IMR-90 (cell line): ENCODE measurements around the gene MBIP. TPM values are rescaled to one million over a fixed set of nuclear protein-coding genes. Genes with fewer than 3 reads are reported as not detected.

Source experiments
- ATAC-seq: fragments of 200-7000 bp; cut with Tn5 transposase; 2 replicates; pipeline ENCODE4 v1.9.1; 2020; ENCODE audit warnings: low read depth, mild to moderate bottlenecking, moderate library complexity
- BruUV-seq: library from RNA; stranded (reverse); fragments of 400-500 nt; replicated peaks from 2 replicates; lab custom pipeline; 2021; lab: Mats Ljungman, UMichigan
- CTCF ChIA-PET: fragments of 300-600 bp; formaldehyde crosslinking; extraction: SDS; loops from one replicate; lab custom pipeline; 2021; ENCODE audit warnings: antibody characterized with exemption; lab: Yijun Ruan, JAX
- POLR2A ChIA-PET: fragments of 300-600 bp; sonication (Branson Sonifier 250); formaldehyde crosslinking; loops from one replicate; lab custom pipeline; 2022; ENCODE audit warnings: antibody characterized with exemption; ENCODE audit not compliant: unreplicated experiment; lab: Charles Lee
- DNase-seq: peaks from one replicate; pipeline ENCODE4 v3.0.0; 2013
- H2AFZ ChIP-seq: replicated peaks from 2 replicates; pipeline ENCODE3; 2013; ENCODE audit warnings: low read length, mild to moderate bottlenecking; ENCODE audit not compliant: poor library complexity
- H2AK5ac ChIP-seq: 2 replicates; pipeline ENCODE4 v1.6.1; 2013; ENCODE audit warnings: low read depth, low read length, inconsistent platforms
- H2AK9ac ChIP-seq: replicated peaks from 2 replicates; pipeline ENCODE3; 2013; ENCODE audit warnings: mild to moderate bottlenecking, low read depth, low read length, moderate library complexity; ENCODE audit not compliant: poor library complexity
- H2BK120ac ChIP-seq: 2 replicates; pipeline ENCODE4 v1.6.1; 2013; ENCODE audit warnings: low read depth, low read length, inconsistent platforms
- H2BK15ac ChIP-seq: 3 replicates; pipeline ENCODE4 v1.6.1; 2013; ENCODE audit warnings: low read depth, low read length, inconsistent platforms
- H2BK20ac ChIP-seq: 2 replicates; pipeline ENCODE4 v1.6.1; 2013; ENCODE audit warnings: low read depth, mild to moderate bottlenecking, inconsistent platforms, low read length, moderate library complexity
- H2BK5ac ChIP-seq: 2 replicates; pipeline ENCODE4 v1.6.1; 2013; ENCODE audit warnings: mild to moderate bottlenecking, low read depth, low read length, inconsistent platforms; ENCODE audit not compliant: poor library complexity, severe bottlenecking
- H3K14ac ChIP-seq: replicated peaks from 2 replicates; pipeline ENCODE4 v1.6.1; 2013; ENCODE audit warnings: low read depth, low read length, inconsistent platforms
- H3K18ac ChIP-seq: 2 replicates; pipeline ENCODE4 v1.6.1; 2013; ENCODE audit warnings: low read depth, low read length, control low read depth
- H3K23ac ChIP-seq: 2 replicates; pipeline ENCODE4 v1.6.1; 2013; ENCODE audit warnings: low read depth, low read length, inconsistent platforms
- H3K27ac ChIP-seq: 2 replicates; pipeline ENCODE4 v1.5.1; 2013; ENCODE audit warnings: mild to moderate bottlenecking, control low read depth, low read length; ENCODE audit not compliant: insufficient read depth
- H3K27me3 ChIP-seq: 2 replicates; pipeline ENCODE4 v1.6.1; 2013; ENCODE audit warnings: low read length; ENCODE audit not compliant: control insufficient read depth, insufficient read depth
- H3K36me3 ChIP-seq: 2 replicates; pipeline ENCODE4 v1.6.1; 2013; ENCODE audit warnings: low read length, mixed read lengths; ENCODE audit not compliant: control insufficient read depth, insufficient read depth
- H3K4ac ChIP-seq: 2 replicates; pipeline ENCODE4 v1.6.1; 2013; ENCODE audit warnings: low read depth, low read length, inconsistent platforms
- H3K4me1 ChIP-seq: 2 replicates; pipeline ENCODE4 v1.6.1; 2013; ENCODE audit warnings: low read length, mixed read lengths; ENCODE audit not compliant: control insufficient read depth, insufficient read depth
- H3K4me2 ChIP-seq: 2 replicates; pipeline ENCODE4 v1.6.1; 2013; ENCODE audit warnings: low read depth, mild to moderate bottlenecking, control low read depth, low read length, moderate library complexity
- H3K4me3 ChIP-seq: 2 replicates; pipeline ENCODE4 v1.5.1; 2013; ENCODE audit warnings: low read depth, mild to moderate bottlenecking, control low read depth, low read length, moderate library complexity; ENCODE audit not compliant: insufficient read depth
- H3K56ac ChIP-seq: 2 replicates; pipeline ENCODE4 v1.6.1; 2013; ENCODE audit warnings: low read length, inconsistent platforms; ENCODE audit not compliant: insufficient read depth; ENCODE audit errors: extremely low read depth
- H3K79me1 ChIP-seq, 2 experiments: 2 replicates each; pipeline ENCODE4 v1.6.1; 2013; ENCODE audit warnings: low read length in 2 of 2, inconsistent platforms in 1 of 2, low read depth in 1 of 2
- H3K9ac ChIP-seq: 2 replicates; pipeline ENCODE4 v1.6.1; 2013; ENCODE audit warnings: low read depth, low read length, control low read depth
- H3K9me1 ChIP-seq: 2 replicates; pipeline ENCODE4 v1.6.1; 2013; ENCODE audit warnings: low read length, inconsistent platforms; ENCODE audit not compliant: insufficient read depth
- H3K9me3 ChIP-seq: 2 replicates; pipeline ENCODE4 v1.6.1; 2013; ENCODE audit warnings: low read length; ENCODE audit not compliant: control insufficient read depth, insufficient read depth
- H4K20me1 ChIP-seq: 2 replicates; pipeline ENCODE4 v1.6.1; 2013; ENCODE audit warnings: low read length, inconsistent platforms; ENCODE audit not compliant: insufficient read depth
- H4K5ac ChIP-seq: 2 replicates; pipeline ENCODE4 v1.6.1; 2013; ENCODE audit warnings: mild to moderate bottlenecking, low read depth, low read length, control low read depth
- H4K8ac ChIP-seq, 2 experiments: 2 replicates each; pipeline ENCODE4 v1.6.1; 2013; ENCODE audit warnings: low read depth in 2 of 2, low read length in 2 of 2, control low read depth in 1 of 2, inconsistent platforms in 1 of 2
- H4K91ac ChIP-seq: 2 replicates; pipeline ENCODE4 v1.6.1; 2013; ENCODE audit warnings: low read depth, low read length, inconsistent platforms; ENCODE audit not compliant: insufficient read depth
- BHLHE40 ChIP-seq: fragments of 150-350 bp; IDR thresholded peaks from 2 replicates; pipeline ENCODE4 v1.6.1; 2016; ENCODE audit warnings: mild to moderate bottlenecking, low read depth, low read length
- CEBPB ChIP-seq: IDR thresholded peaks from 2 replicates; pipeline ENCODE4 v1.6.1; 2012; ENCODE audit warnings: low read depth, low read length, improper control_type of control experiment
- CHD1 ChIP-seq: IDR thresholded peaks from 2 replicates; pipeline ENCODE4 v1.6.1; 2012; ENCODE audit warnings: low read depth, low read length, improper control_type of control experiment
- FOS ChIP-seq: fragments of 150-350 bp; IDR thresholded peaks from 2 replicates; pipeline ENCODE4 v1.6.1; 2016; ENCODE audit warnings: low read depth, low read length
- MAFK ChIP-seq: IDR thresholded peaks from 2 replicates; pipeline ENCODE4 v1.6.1; 2012; ENCODE audit warnings: low read depth, low read length, improper control_type of control experiment
- MAZ ChIP-seq: IDR thresholded peaks from 2 replicates; pipeline ENCODE4 v1.6.1; 2012; ENCODE audit warnings: low read depth, mild to moderate bottlenecking, low read length, improper control_type of control experiment, moderate library complexity, borderline replicate concordance
- MXI1 ChIP-seq: IDR thresholded peaks from 2 replicates; pipeline ENCODE4 v1.6.1; 2012; ENCODE audit warnings: low read depth, mild to moderate bottlenecking, low read length, moderate library complexity, borderline replicate concordance
- NFE2L2 ChIP-seq: fragments of 150-350 bp; IDR thresholded peaks from 2 replicates; pipeline ENCODE4 v1.6.1; 2016; ENCODE audit warnings: low read depth, mild to moderate bottlenecking, low read length
- POLR2A ChIP-seq: IDR thresholded peaks from 2 replicates; pipeline ENCODE4 v1.6.1; 2012; ENCODE audit warnings: mild to moderate bottlenecking, low read depth, low read length
- RAD21 ChIP-seq: IDR thresholded peaks from 2 replicates; pipeline ENCODE4 v1.6.1; 2012; ENCODE audit warnings: low read length, improper control_type of control experiment
- RCOR1 ChIP-seq: IDR thresholded peaks from 2 replicates; pipeline ENCODE4 v1.6.1; 2012; ENCODE audit warnings: mild to moderate bottlenecking, low read length, improper control_type of control experiment; ENCODE audit not compliant: insufficient replicate concordance
- RFX5 ChIP-seq: IDR thresholded peaks from 2 replicates; pipeline ENCODE4 v1.8.0; 2012; ENCODE audit warnings: low read depth, mild to moderate bottlenecking, low read length, moderate library complexity
- SMC3 ChIP-seq: fragments of 150-350 bp; IDR thresholded peaks from 2 replicates; pipeline ENCODE4 v1.6.1; 2016; ENCODE audit warnings: low read depth, mild to moderate bottlenecking, antibody characterized with exemption, low read length, moderate library complexity
- WGBS, 2 experiments: methylation state at CpG; one replicate each; pipeline versions ENCODE4 v1.1.5 to v1.1.7; 2013; ENCODE audit warnings: missing lambda C conversion rate in 2 of 2; ENCODE audit not compliant: insufficient read length in 1 of 2; ENCODE audit errors: extremely low coverage in 2 of 2; 5-methylcytosine and 5-hydroxymethylcytosine counted together
- dilution Hi-C: fragments of 300-500 bp; cut with HindIII; formaldehyde crosslinking; loops from one replicate; pipeline ENCODE4 v1.14.3; 2018; ENCODE audit warnings: low sequenced_read_pairs; ENCODE audit not compliant: unreplicated experiment
- in situ Hi-C: fragments of 300-500 bp; cut with MboI; formaldehyde crosslinking; loops from 3 replicates; pipeline ENCODE4 v1.14.3; 2019; ENCODE audit warnings: low sequenced_read_pairs, inconsistent platforms, mixed read lengths
- intact Hi-C: fragments of 100-400 bp; cut with micrococcal nuclease; formaldehyde crosslinking; loops from 2 replicates; pipeline ENCODE4 v1.10.0; 2022
- polyA plus RNA-seq, 3 experiments: library from polyadenylated mRNA; depleted of rRNA; stranded (reverse); fragments of >200 nt; gene quantifications; 2 replicates each; pipeline ENCODE4 v1.2.3, GENCODE V29; 2012; ENCODE audit warnings: low replicate concordance in 1 of 3
- total RNA-seq: library from RNA; depleted of rRNA; stranded (reverse); fragments of >200 nt; gene quantifications from 2 replicates; pipeline ENCODE4 v1.2.3, GENCODE V29; 2012
- TF ChIP-seq, protein P1 (sequence below): conservative IDR thresholded peaks from 2 replicates; pipeline ENCODE4 v1.5.1; 2012; ENCODE audit warnings: mild to moderate bottlenecking, low read depth, low read length, improper control_type of control experiment
- TF ChIP-seq, protein P2 (sequence below): fragments of 150-350 bp; IDR thresholded peaks from 2 replicates; pipeline ENCODE4 v1.6.1; 2016; ENCODE audit warnings: low read depth, mild to moderate bottlenecking, low read length, moderate library complexity, borderline replicate concordance
- TF ChIP-seq, protein P3 (sequence below): fragments of 150-350 bp; IDR thresholded peaks from 2 replicates; pipeline ENCODE4 v1.6.1; 2017; ENCODE audit warnings: mild to moderate bottlenecking, antibody characterized with exemption, low read length, low read depth

MBIP gene
- total and polyA plus RNA-seq, 2 of the 4 experiments (the other 2 are of a cell fraction), result 9.3 to 17.4 TPM

DNA sequence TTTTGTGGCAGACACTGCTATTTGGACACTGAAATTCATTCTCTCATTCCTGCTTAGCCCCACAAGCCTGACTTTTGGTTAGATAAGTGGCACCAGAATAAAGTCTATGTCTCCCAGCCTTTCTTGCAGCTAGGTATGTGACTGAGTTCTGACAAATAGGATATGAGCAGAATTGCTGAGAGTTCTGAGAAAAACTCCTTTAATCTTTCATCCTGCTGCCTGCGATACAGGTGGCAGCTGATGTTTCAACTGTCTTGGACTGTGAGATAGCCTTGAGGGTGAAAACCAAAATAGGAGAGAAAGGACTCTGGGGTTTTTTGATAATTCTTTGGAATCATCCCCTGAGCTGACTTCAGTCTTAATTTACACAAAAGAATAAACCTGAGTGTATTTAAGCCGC, 55.8 kb downstream of the MBIP start:
- no CpG with 5 or more reads among the region's 2 CpGs for WGBS, 2 experiments
- no peak overlapping the region for H3K23ac ChIP-seq
- H3K9ac ChIP-seq, result no peak overlapping the region
- in situ Hi-C loops (no loop called here), dilution Hi-C loops (no loop called here), intact Hi-C loops (no loop called here)
- H3K9me3 ChIP-seq, result no peaks in the 10 kb centered on the region
- H2AFZ ChIP-seq, result no peak overlapping the region
- no peaks in the 10 kb centered on the region for H3K36me3 ChIP-seq
- H3K27me3 ChIP-seq, result peaks cover 29% of the 10 kb centered on the region
- no peaks in the 10 kb centered on the region for H3K4me1 ChIP-seq
- no peak overlapping the region for H3K56ac ChIP-seq
- no peaks in the 10 kb centered on the region for H3K9me1 ChIP-seq
- no peak overlapping the region for H2AK5ac ChIP-seq
- H3K27ac ChIP-seq, result no peak overlapping the region
- no peak overlapping the region for H4K8ac ChIP-seq
- H4K91ac ChIP-seq, result no peak overlapping the region
- no peak overlapping the region for H3K4me3 ChIP-seq
- no peak overlapping the region for H3K14ac ChIP-seq
- no peak overlapping the region for H2BK20ac ChIP-seq
- no TSS peak for BruUV-seq
- H2BK120ac ChIP-seq, result no peak overlapping the region
- no peak overlapping the region for H3K18ac ChIP-seq
- ChIA-PET POLR2A (no interaction called here), CTCF (interaction anchor here (0.6 kb wide), 1 partner anchor 169 kb away, joined by 3 read pairs; no protein-coding TSS in a partner anchor)
- H3K79me1 ChIP-seq, result no peaks in the 10 kb centered on the region
- DNase-seq (no peak), ATAC-seq (no peak)
- H4K20me1 ChIP-seq, result no peaks in the 10 kb centered on the region
- H3K4me2 ChIP-seq, result no peak overlapping the region
- TF ChIP-seq SMC3 (no peak), CHD1 (no peak), FOS (no peak), NFE2L2 (no peak), RFX5 (no peak), MXI1 (no peak), MAZ (no peak), RAD21 (no peak), POLR2A (no peak), RCOR1 (no peak), CEBPB (no peak), MAFK (no peak), BHLHE40 (no peak)
- TF ChIP-seq, protein P1, sequence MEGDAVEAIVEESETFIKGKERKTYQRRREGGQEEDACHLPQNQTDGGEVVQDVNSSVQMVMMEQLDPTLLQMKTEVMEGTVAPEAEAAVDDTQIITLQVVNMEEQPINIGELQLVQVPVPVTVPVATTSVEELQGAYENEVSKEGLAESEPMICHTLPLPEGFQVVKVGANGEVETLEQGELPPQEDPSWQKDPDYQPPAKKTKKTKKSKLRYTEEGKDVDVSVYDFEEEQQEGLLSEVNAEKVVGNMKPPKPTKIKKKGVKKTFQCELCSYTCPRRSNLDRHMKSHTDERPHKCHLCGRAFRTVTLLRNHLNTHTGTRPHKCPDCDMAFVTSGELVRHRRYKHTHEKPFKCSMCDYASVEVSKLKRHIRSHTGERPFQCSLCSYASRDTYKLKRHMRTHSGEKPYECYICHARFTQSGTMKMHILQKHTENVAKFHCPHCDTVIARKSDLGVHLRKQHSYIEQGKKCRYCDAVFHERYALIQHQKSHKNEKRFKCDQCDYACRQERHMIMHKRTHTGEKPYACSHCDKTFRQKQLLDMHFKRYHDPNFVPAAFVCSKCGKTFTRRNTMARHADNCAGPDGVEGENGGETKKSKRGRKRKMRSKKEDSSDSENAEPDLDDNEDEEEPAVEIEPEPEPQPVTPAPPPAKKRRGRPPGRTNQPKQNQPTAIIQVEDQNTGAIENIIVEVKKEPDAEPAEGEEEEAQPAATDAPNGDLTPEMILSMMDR, result no peak
- TF ChIP-seq, protein P2, sequence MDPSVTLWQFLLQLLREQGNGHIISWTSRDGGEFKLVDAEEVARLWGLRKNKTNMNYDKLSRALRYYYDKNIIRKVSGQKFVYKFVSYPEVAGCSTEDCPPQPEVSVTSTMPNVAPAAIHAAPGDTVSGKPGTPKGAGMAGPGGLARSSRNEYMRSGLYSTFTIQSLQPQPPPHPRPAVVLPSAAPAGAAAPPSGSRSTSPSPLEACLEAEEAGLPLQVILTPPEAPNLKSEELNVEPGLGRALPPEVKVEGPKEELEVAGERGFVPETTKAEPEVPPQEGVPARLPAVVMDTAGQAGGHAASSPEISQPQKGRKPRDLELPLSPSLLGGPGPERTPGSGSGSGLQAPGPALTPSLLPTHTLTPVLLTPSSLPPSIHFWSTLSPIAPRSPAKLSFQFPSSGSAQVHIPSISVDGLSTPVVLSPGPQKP, result no peak
- TF ChIP-seq, protein P3, sequence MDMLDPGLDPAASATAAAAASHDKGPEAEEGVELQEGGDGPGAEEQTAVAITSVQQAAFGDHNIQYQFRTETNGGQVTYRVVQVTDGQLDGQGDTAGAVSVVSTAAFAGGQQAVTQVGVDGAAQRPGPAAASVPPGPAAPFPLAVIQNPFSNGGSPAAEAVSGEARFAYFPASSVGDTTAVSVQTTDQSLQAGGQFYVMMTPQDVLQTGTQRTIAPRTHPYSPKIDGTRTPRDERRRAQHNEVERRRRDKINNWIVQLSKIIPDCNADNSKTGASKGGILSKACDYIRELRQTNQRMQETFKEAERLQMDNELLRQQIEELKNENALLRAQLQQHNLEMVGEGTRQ, result no peak
- no peak overlapping the region for H4K5ac ChIP-seq
- no peak overlapping the region for H2BK5ac ChIP-seq
- H3K4ac ChIP-seq, result no peak overlapping the region
- H2AK9ac ChIP-seq, result no peak overlapping the region
- no peak overlapping the region for H2BK15ac ChIP-seq
